Measurements from ENCODE around the gene NUTM2E.
"Not testable (repeated sequence)": the region's sequence is repeated elsewhere in the genome, so short reads cannot be mapped to it uniquely, and the experiment has no call there.

GRCh38 chr10:79868023-79868422 is 41.5 kb downstream of the NUTM2E start:
- not testable (repeated sequence) for TF ChIP-seq POLR2A, EP300 (IDR thresholded peaks at IDR 0.05)
- TF ChIP-seq, protein P1, sequence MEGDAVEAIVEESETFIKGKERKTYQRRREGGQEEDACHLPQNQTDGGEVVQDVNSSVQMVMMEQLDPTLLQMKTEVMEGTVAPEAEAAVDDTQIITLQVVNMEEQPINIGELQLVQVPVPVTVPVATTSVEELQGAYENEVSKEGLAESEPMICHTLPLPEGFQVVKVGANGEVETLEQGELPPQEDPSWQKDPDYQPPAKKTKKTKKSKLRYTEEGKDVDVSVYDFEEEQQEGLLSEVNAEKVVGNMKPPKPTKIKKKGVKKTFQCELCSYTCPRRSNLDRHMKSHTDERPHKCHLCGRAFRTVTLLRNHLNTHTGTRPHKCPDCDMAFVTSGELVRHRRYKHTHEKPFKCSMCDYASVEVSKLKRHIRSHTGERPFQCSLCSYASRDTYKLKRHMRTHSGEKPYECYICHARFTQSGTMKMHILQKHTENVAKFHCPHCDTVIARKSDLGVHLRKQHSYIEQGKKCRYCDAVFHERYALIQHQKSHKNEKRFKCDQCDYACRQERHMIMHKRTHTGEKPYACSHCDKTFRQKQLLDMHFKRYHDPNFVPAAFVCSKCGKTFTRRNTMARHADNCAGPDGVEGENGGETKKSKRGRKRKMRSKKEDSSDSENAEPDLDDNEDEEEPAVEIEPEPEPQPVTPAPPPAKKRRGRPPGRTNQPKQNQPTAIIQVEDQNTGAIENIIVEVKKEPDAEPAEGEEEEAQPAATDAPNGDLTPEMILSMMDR (IDR thresholded peaks at IDR 0.05), result not testable (repeated sequence)
